ENCODE data around the gene PID1.

Gene PID1

DNA sequence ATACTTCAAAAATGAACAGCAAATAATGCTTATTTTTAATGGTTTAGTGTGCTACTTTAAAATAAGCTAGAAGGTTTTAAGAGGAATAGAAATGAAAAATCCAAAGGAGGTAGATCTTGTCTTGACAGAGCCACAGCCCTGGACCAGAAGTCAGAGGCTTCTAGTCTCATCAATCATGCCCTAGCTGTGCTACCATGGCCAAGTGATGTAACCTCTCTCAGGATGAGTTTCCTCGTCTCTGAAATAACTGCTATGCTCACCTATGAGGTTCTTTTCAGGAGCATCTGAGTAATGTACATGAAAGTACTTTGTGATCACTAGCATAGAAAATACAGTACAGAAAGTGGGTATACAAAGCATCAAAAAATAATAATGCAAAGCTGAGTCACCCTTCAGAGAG is 248.4 kb downstream of the PID1 start:
- DNase-seq (ENCODE audit: extremely low read depth, low read depth), result no peak
- TF ChIP-seq, protein P1, sequence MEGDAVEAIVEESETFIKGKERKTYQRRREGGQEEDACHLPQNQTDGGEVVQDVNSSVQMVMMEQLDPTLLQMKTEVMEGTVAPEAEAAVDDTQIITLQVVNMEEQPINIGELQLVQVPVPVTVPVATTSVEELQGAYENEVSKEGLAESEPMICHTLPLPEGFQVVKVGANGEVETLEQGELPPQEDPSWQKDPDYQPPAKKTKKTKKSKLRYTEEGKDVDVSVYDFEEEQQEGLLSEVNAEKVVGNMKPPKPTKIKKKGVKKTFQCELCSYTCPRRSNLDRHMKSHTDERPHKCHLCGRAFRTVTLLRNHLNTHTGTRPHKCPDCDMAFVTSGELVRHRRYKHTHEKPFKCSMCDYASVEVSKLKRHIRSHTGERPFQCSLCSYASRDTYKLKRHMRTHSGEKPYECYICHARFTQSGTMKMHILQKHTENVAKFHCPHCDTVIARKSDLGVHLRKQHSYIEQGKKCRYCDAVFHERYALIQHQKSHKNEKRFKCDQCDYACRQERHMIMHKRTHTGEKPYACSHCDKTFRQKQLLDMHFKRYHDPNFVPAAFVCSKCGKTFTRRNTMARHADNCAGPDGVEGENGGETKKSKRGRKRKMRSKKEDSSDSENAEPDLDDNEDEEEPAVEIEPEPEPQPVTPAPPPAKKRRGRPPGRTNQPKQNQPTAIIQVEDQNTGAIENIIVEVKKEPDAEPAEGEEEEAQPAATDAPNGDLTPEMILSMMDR (IDR thresholded peaks at IDR 0.05; ENCODE audit: low read depth, low read length), result no peak

DNA sequence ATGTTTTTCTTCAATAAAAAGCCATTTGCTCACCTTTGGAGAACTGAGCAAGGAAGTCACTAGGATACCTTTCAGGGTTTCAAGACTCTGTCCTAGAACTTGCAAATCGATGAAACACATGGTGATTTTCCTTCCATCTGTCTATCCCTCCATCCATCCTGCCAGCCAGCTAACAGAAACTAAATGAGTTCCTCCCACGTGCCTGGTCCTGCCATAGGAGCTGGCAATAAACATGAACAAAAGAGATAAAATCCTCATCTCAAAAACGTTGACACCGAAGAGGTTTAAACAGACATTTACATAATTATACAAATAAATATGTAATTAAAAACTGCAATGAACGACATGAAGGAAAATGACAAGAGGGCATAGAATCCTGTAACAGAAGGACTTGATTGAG is 249.0 kb downstream of the PID1 start:
- TF ChIP-seq, protein P1 (IDR thresholded peaks at IDR 0.05; ENCODE audit: low read depth, low read length), result no peak

GRCh38 chr2:229009816-229010215 is 261.3 kb downstream of the PID1 start:
- TF ChIP-seq, protein P1 (IDR thresholded peaks at IDR 0.05; ENCODE audit: low read depth, low read length), result no peak
- DNase-seq (ENCODE audit: extremely low read depth, low read depth), result no peak

More for the DNA sequence above, 249.0 kb downstream of the PID1 start:
- DNase-seq (ENCODE audit: extremely low read depth, low read depth), result no peak

GRCh38 chr2:229003256-229003655 is 267.8 kb downstream of the PID1 start:
- DNase-seq (ENCODE audit: extremely low read depth, low read depth), result no peak
- TF ChIP-seq, protein P1 (IDR thresholded peaks at IDR 0.05; ENCODE audit: low read depth, low read length), result no peak

- DNase-seq (ENCODE audit: extremely low read depth, low read depth), result no peak
- TF ChIP-seq, protein P1 (IDR thresholded peaks at IDR 0.05; ENCODE audit: low read depth, low read length), result no peak
These were observed 269.9 kb downstream of the PID1 start for GRCh38 chr2:229001196-229001595.

DNA sequence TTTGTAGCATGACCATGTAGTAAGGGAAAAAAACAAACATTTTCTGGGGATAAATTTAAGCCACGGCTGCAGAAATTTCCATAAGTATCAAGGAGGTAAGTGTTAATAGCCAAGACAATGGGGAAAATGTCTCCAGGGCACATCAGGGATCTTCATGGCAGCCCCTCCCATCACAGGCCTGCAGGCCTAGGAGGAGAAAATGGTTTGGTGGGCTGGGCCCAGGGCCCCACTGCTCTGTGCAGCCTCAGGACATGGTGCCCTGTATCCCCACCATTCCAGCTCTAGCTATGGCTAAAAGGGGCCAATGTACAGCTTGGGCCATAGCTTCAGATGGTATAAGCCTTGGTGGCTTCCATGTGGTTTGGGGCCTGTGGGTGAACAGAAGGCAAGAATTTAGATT is 271.8 kb downstream of the PID1 start:
- TF ChIP-seq, protein P1 (IDR thresholded peaks at IDR 0.05; ENCODE audit: low read depth, low read length), result no peak
- DNase-seq (ENCODE audit: extremely low read depth, low read depth), result no peak

DNA sequence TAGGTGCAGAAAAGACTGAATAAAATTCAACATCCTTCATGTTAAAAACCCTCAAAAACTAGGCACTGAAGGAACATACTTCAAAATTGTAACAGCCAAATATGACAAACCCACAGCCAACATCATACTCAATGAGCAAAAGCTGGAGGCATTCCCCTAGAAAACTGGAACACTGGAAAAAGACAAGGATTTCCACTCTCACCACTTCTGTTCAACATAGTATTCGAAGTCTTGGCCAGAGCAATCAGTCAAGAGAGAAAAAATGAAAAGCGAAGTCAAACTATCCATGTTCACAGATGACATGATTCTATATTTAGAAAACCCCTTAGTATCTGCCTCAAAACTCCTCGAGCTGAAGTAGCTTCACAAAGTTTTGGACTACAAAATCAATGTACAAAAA is 282.3 kb downstream of the PID1 start:
- DNase-seq (ENCODE audit: extremely low read depth, low read depth), result no peak
- TF ChIP-seq, protein P1 (IDR thresholded peaks at IDR 0.05; ENCODE audit: low read depth, low read length), result no peak
